Measurements from ENCODE around the gene VIL1. TPM values are rescaled to one million over a fixed set of nuclear protein-coding genes. Genes with fewer than 3 reads are reported as not detected.

VIL1 gene
- total RNA-seq, 2 donors from 2014 or later, result 0.09 TPM; not detected in 1

MicroRNA genes within 50 kb of the gene (microRNA counts, 767-probe panel; counts per million panel counts)
- microRNA hsa-miR-26b-5p, result 4,325 to 4,715 counts per million in 2 donors

Small RNAs within 50 kb of the gene (microRNA-seq; reads per million reads assigned to microRNA genes)
- 52,852 reads per million, percentile 99 among the genes with 10 or more reads in this experiment for gene MIR26B

Small RNAs within 50 kb of the gene (small RNA-seq; reads per million reads assigned to genes)
- 1,318 to 1,352 reads per million in 2 donors for gene MIR26B

Other genes with a start within 250 kb of the VIL1 start
- gene ARPC2, start 201.9 kb upstream of the VIL1 start, total RNA-seq, result 100 to 1,000 TPM; 182 to 207 TPM
- gene GPBAR1, start 158.1 kb upstream of the VIL1 start, total RNA-seq, result under 1 TPM in 1 of 2 donors, not detected in 1; 0.91 TPM
- 100 to 1,000 TPM; 217 to 237 TPM for gene AAMP, start 149.0 kb upstream of the VIL1 start, total RNA-seq
- 100 to 1,000 TPM; 103 to 145 TPM for gene PNKD, start 148.6 kb upstream of the VIL1 start, total RNA-seq
- gene TMBIM1, start 126.6 kb upstream of the VIL1 start, total RNA-seq, result 100 to 1,000 TPM; 139 to 193 TPM
- gene CATIP, start 62.3 kb upstream of the VIL1 start, total RNA-seq, result 1 to 10 TPM in 1 of 2 donors, not detected in 1; 2.0 TPM
- gene SLC11A1, start 36.9 kb upstream of the VIL1 start, total RNA-seq, result 10 to 100 TPM; 10.8 to 11.4 TPM
- gene CTDSP1, start 19.3 kb upstream of the VIL1 start, total RNA-seq, result 100 to 1,000 TPM; 145 to 180 TPM
- gene USP37, start 149.2 kb downstream of the VIL1 start, total RNA-seq, result 10 to 100 TPM; 12.3 to 31.9 TPM
- gene CNOT9, start 149.7 kb downstream of the VIL1 start, total RNA-seq, result 10 to 100 TPM; 31.7 to 77.6 TPM
- gene PLCD4, start 188.8 kb downstream of the VIL1 start, total RNA-seq, result 1 to 10 TPM; 1.1 to 2.7 TPM
- 10 to 100 TPM; 25.5 to 34.7 TPM for gene ZNF142, start 240.5 kb downstream of the VIL1 start, total RNA-seq
- 10 to 100 TPM; 40.3 to 42.9 TPM for gene BCS1L, start 240.6 kb downstream of the VIL1 start, total RNA-seq

Data from prostate gland (tissue), 2 donors.